HepG2 (cell line): ENCODE results near the gene NOL4L. TPM values are rescaled to one million over a fixed set of nuclear protein-coding genes. Genes with fewer than 3 reads are reported as not detected.
A peak's percentile ranks its signal among the peaks of the same experiment; 100 is the strongest.

ENCODE experiments used
- CREB1 ChIP-seq, 2 experiments: fragments of 450-650 bp in 1 of 2; IDR thresholded peaks; 2 replicates each; pipeline ENCODE4 v1.6.1; 2016 to 2017; ENCODE audit warnings: control low read depth in 1 of 2, mild to moderate bottlenecking in 1 of 2, missing compliant biosample characterization in 1 of 2, missing genetic modification characterization in 1 of 2
- E2F5 ChIP-seq: sonication (generic); formaldehyde crosslinking; conservative IDR thresholded peaks from 2 replicates; pipeline ENCODE4 v1.4.0; 2020; ENCODE audit warnings: missing genetic modification reagents
- KLF13 ChIP-seq: sonication (generic); formaldehyde crosslinking; IDR thresholded peaks from 2 replicates; pipeline ENCODE4 v1.4.0; 2020; ENCODE audit warnings: mild to moderate bottlenecking, missing genetic modification reagents
- MAFK ChIP-seq, 2 experiments: IDR thresholded peaks in 1 of 2; conservative IDR thresholded peaks in 1 of 2; 2 replicates each; pipeline ENCODE4 v1.6.1; 2011; ENCODE audit warnings: improper control_type of control experiment in 2 of 2, low read length in 2 of 2
- MIER2 ChIP-seq: IDR thresholded peaks from 2 replicates; pipeline ENCODE4 v1.6.1; 2016; ENCODE audit warnings: missing biosample characterization, missing genetic modification reagents
- MTA1 ChIP-seq: sonication (generic); formaldehyde crosslinking; IDR thresholded peaks from 2 replicates; pipeline ENCODE4 v1.4.0; 2020; ENCODE audit warnings: missing genetic modification reagents, mild to moderate bottlenecking, borderline replicate concordance
- NFIB ChIP-seq: sonication (generic); formaldehyde crosslinking; IDR thresholded peaks from 2 replicates; pipeline ENCODE4 v1.9.0; 2021; ENCODE audit warnings: missing genetic modification reagents, mild to moderate bottlenecking, borderline replicate concordance
- PRPF4 ChIP-seq: fragments of 200-400 bp; formaldehyde crosslinking; IDR thresholded peaks from 2 replicates; pipeline ENCODE4 v1.6.1; 2016; ENCODE audit warnings: low read length, low read depth; ENCODE audit not compliant: poor library complexity, severe bottlenecking
- SRY ChIP-seq: sonication (generic); formaldehyde crosslinking; IDR thresholded peaks from 2 replicates; pipeline ENCODE4 v1.8.0; 2022; ENCODE audit warnings: mild to moderate bottlenecking, missing genetic modification reagents
- THAP11 ChIP-seq: IDR thresholded peaks from 2 replicates; pipeline ENCODE4 v1.6.1; 2016; ENCODE audit warnings: missing biosample characterization, missing genetic modification reagents
- TMF1 ChIP-seq: sonication (generic); formaldehyde crosslinking; IDR thresholded peaks from 2 replicates; pipeline ENCODE4 v1.8.1; 2022; ENCODE audit warnings: low read depth, missing genetic modification reagents
- WIZ ChIP-seq: sonication (generic); formaldehyde crosslinking; IDR thresholded peaks from 2 replicates; pipeline ENCODE4 v1.5.1; 2020; ENCODE audit warnings: mild to moderate bottlenecking, missing genetic modification reagents
- ZHX2 ChIP-seq, 2 experiments: sonication (generic) in 1 of 2; formaldehyde crosslinking in 1 of 2; IDR thresholded peaks; 2 replicates each; pipeline versions ENCODE4 v1.6.1 to v1.9.0; 2014 to 2022; ENCODE audit warnings: antibody characterized with exemption in 1 of 2, borderline replicate concordance in 1 of 2, inconsistent platforms in 1 of 2, low read depth in 1 of 2, missing genetic modification reagents in 1 of 2
- ZNF574 ChIP-seq: sonication (generic); formaldehyde crosslinking; IDR thresholded peaks from 2 replicates; pipeline ENCODE4 v1.4.0; 2020; ENCODE audit warnings: missing genetic modification reagents
- ZNF660 ChIP-seq: sonication (generic); formaldehyde crosslinking; IDR thresholded peaks from 2 replicates; pipeline ENCODE4 v1.5.1; 2020; ENCODE audit warnings: mild to moderate bottlenecking, low read depth, missing genetic modification reagents, borderline replicate concordance
- ZNF839 ChIP-seq: sonication (generic); formaldehyde crosslinking; IDR thresholded peaks from 2 replicates; pipeline ENCODE4 v1.4.0; 2020; ENCODE audit warnings: missing genetic modification reagents, mild to moderate bottlenecking, borderline replicate concordance
- polyA plus RNA-seq, 8 experiments: library from polyadenylated mRNA; depleted of rRNA in 3 of 8; stranded (reverse) in 7 of 8; unstranded in 1 of 8; fragments of >200 nt; fragmentation: Illumina TruSeq in 4 of 8; extraction: Trizol in 4 of 8; gene quantifications; 2 replicates each; pipeline versions ENCODE4 v1.2.1 to v1.2.3, GENCODE V29; 2011 to 2016; ENCODE audit warnings: low read depth in 4 of 8, missing spikeins in 1 of 8, mixed read lengths in 1 of 8; ENCODE audit not compliant: insufficient read depth in 1 of 8
- total RNA-seq, 5 experiments: library from RNA; depleted of rRNA; stranded (reverse); fragments of >200 nt; fragmentation: Illumina TruSeq; extraction: Trizol; gene quantifications; 2 replicates each; pipeline ENCODE4 v1.2.3, GENCODE V29; 2016; ENCODE audit warnings: low read depth in 1 of 5

NOL4L gene
- total and polyA plus RNA-seq, 2 of the 13 experiments (the other 11 are each of a cell fraction or from before 2014, with no cell fraction given), result 16.6 to 35.4 TPM

GRCh38 chr20:32539817-32540675 lies 45.1 kb downstream of the NOL4L start (continued):
- TF ChIP-seq MIER2 (CRISPR knock-in tag) (peak; percentile 49; the same call in 1 of the 2 replicates), PRPF4 (no peak), E2F5 (CRISPR knock-in tag) (no peak), MTA1 (CRISPR knock-in tag) (peak; percentile 99), ZHX2 (IDR thresholded peaks at IDR 0.05; ENCODE audit: low read depth) (peak; percentile 83), ZHX2 (CRISPR knock-in tag; IDR thresholded peaks at IDR 0.05; ENCODE audit: borderline replicate concordance) (no peak), WIZ (CRISPR knock-in tag) (no peak), SRY (CRISPR knock-in tag) (no peak; the same call in 1 of the 2 replicates), ZNF660 (CRISPR knock-in tag) (no peak), MAFK (conservative IDR thresholded peaks at IDR 0.05 in 1 of 2, IDR thresholded peaks at IDR 0.05 in 1 of 2; ENCODE audit: low read length in 2 of 2) (no peak), KLF13 (no peak), CREB1 (IDR thresholded peaks at IDR 0.05) (no peak), CREB1 (CRISPR knock-in tag; IDR thresholded peaks at IDR 0.05) (no peak), THAP11 (CRISPR knock-in tag) (0 out of 2 replicates have a peak, but pooled peaks have one; percentile 64), ZNF839 (peak; percentile 74; the same call in 1 of the 2 replicates), ZNF574 (CRISPR knock-in tag) (peak; percentile 86), TMF1 (CRISPR knock-in tag) (0 out of 2 replicates have a peak, but pooled peaks have one; percentile 47), NFIB (CRISPR knock-in tag) (peak; percentile 77; the same call in 1 of the 2 replicates)
